K562 (cell line): ENCODE data around the gene NPM1. TPM values are rescaled to one million over a fixed set of nuclear protein-coding genes. Genes with fewer than 3 reads are reported as not detected.

Experiments used
- ATAC-seq: fragments of 200-7000 bp; cut with Tn5 transposase; 3 replicates; pipeline ENCODE4 v1.9.1; 2020; ENCODE audit warnings: moderate library complexity
- BruUV-seq: library from RNA; stranded (reverse); fragments of 400-500 nt; replicated peaks from 2 replicates; lab custom pipeline; 2021; lab: Mats Ljungman, UMichigan
- CTCF ChIA-PET: fragments of 300-600 bp; formaldehyde crosslinking; extraction: SDS; loops from one replicate; lab custom pipeline; 2021; ENCODE audit warnings: low intra/inter-chr PET ratio; lab: Yijun Ruan, JAX
- POLR2A ChIA-PET: fragments of 300-600, 350-650 bp; sonication (Branson Sonifier 250); formaldehyde crosslinking; extraction: SDS; loops from one replicate; lab custom pipeline; 2021; ENCODE audit warnings: antibody characterized with exemption, inconsistent platforms; lab: Yijun Ruan, JAX
- DNase-seq, 4 experiments: peaks; one replicate each; pipeline versions ENCODE4 v3.0.0 to v3.0.0-alpha.2; 2011 to 2018; ENCODE audit warnings: low spot score in 3 of 4, mixed read lengths in 3 of 4; ENCODE audit errors: extremely low read depth in 1 of 4
- FAIRE-seq: peaks from 2 replicates; lab custom pipeline; 2011; peaks lifted over from hg19 to GRCh38; lab: Jason Lieb, UNC
- H2AFZ ChIP-seq: 2 replicates; pipeline ENCODE4 v1.6.0; 2011; ENCODE audit warnings: low read depth, low read length, control low read depth, inconsistent platforms
- H3K27ac ChIP-seq: fragments of 200-600 bp; 3 replicates; pipeline ENCODE4 v1.8.0; 2011; ENCODE audit warnings: low read depth, mild to moderate bottlenecking, control low read depth, inconsistent platforms, low read length, moderate library complexity, mixed read lengths; ENCODE audit errors: extremely low read depth
- H3K27me3 ChIP-seq, 2 experiments: fragments of 300-600 bp in 1 of 2; 2 replicates in 1 of 2; 3 replicates in 1 of 2; pipeline versions ENCODE4 v1.6.0 to v1.8.0; 2011; ENCODE audit warnings: inconsistent platforms in 2 of 2, low read length in 2 of 2, mild to moderate bottlenecking in 1 of 2, mixed read lengths in 1 of 2, moderate library complexity in 1 of 2; ENCODE audit not compliant: control insufficient read depth in 2 of 2, insufficient read depth in 2 of 2
- H3K36me3 ChIP-seq: fragments of 300-600 bp; 3 replicates; pipeline ENCODE4 v1.8.0; 2011; ENCODE audit warnings: mild to moderate bottlenecking, low read length, inconsistent platforms; ENCODE audit not compliant: control insufficient read depth, insufficient read depth
- H3K4me1 ChIP-seq, 2 experiments: fragments of 200-600 bp in 1 of 2; replicated peaks in 1 of 2; 2 replicates in 1 of 2; 3 replicates in 1 of 2; pipeline versions ENCODE4 v1.5.1 to v1.8.0; 2011; ENCODE audit warnings: inconsistent platforms in 2 of 2, low read length in 2 of 2, mild to moderate bottlenecking in 1 of 2, mixed read lengths in 1 of 2, moderate library complexity in 1 of 2; ENCODE audit not compliant: control insufficient read depth in 2 of 2, insufficient read depth in 2 of 2
- H3K4me2 ChIP-seq: 2 replicates; pipeline ENCODE4 v1.6.1; 2011; ENCODE audit warnings: low read length, control low read depth, inconsistent platforms, mixed read lengths; ENCODE audit not compliant: insufficient read depth
- H3K4me3 ChIP-seq: fragments of 200-600 bp; sonication (generic), shearing (Covaris generic); 2 replicates; pipeline ENCODE4 v1.5.1; 2016; ENCODE audit warnings: control low read depth, inconsistent platforms
- H3K79me2 ChIP-seq: fragments of 200-600 bp; 3 replicates; pipeline ENCODE4 v1.8.0; 2011; ENCODE audit warnings: low read length, inconsistent platforms; ENCODE audit not compliant: control insufficient read depth, insufficient read depth
- H3K9ac ChIP-seq, 2 experiments: 2 replicates each; pipeline versions ENCODE4 v1.6.0 to v1.6.1; 2011; ENCODE audit warnings: low read depth in 2 of 2, low read length in 2 of 2, control low read depth in 1 of 2, inconsistent platforms in 1 of 2, mild to moderate bottlenecking in 1 of 2, mixed read lengths in 1 of 2; ENCODE audit not compliant: insufficient read depth in 1 of 2
- H3K9me1 ChIP-seq: one replicate; pipeline ENCODE4 v1.6.0; 2011; ENCODE audit warnings: inconsistent platforms, mild to moderate bottlenecking, low read length, moderate library complexity; ENCODE audit not compliant: control insufficient read depth, insufficient read depth
- H3K9me3 ChIP-seq: replicated peaks from 2 replicates; pipeline ENCODE4 v1.5.1; 2011; ENCODE audit warnings: low read depth, low read length, inconsistent platforms; ENCODE audit not compliant: control insufficient read depth, insufficient read depth
- H4K20me1 ChIP-seq: replicated peaks from 2 replicates; pipeline ENCODE4 v1.6.1; 2011; ENCODE audit warnings: low read length, inconsistent platforms, mixed read lengths; ENCODE audit not compliant: control insufficient read depth, insufficient read depth
- ADNP ChIP-seq: fragments of 200-800 bp; sonication (Bioruptor generic); IDR thresholded peaks from 2 replicates; pipeline ENCODE4 v1.6.1; 2016; ENCODE audit warnings: missing genetic modification characterization, missing compliant biosample characterization
- BCL6 ChIP-seq: fragments of 250-450 bp; sonication (Bioruptor Pico); IDR thresholded peaks from 2 replicates; pipeline ENCODE4 v1.4.0; 2020
- BRD4 ChIP-seq: fragments of 200-600 bp; sonication (generic); IDR thresholded peaks from 2 replicates; pipeline ENCODE4 v1.6.1; 2017; ENCODE audit warnings: inconsistent platforms
- C11orf30 ChIP-seq: fragments of 450-650 bp; IDR thresholded peaks from 2 replicates; pipeline ENCODE4 v1.6.1; 2016; ENCODE audit warnings: low read depth, mild to moderate bottlenecking
- FOXA1 ChIP-seq: fragments of 450-650 bp; IDR thresholded peaks from 2 replicates; pipeline ENCODE4 v1.6.1; 2016; ENCODE audit warnings: mild to moderate bottlenecking, borderline replicate concordance
- KAT2B ChIP-seq: IDR thresholded peaks from one replicate; pipeline ENCODE4 v1.6.1; 2012; ENCODE audit warnings: low read depth, mild to moderate bottlenecking, control low read depth, inconsistent platforms, low read length, moderate library complexity
- KDM1A ChIP-seq, 2 experiments: fragments of 450-650 bp; IDR thresholded peaks; 2 replicates each; pipeline ENCODE4 v1.6.1; 2016; ENCODE audit warnings: mild to moderate bottlenecking in 2 of 2
- MCM7 ChIP-seq, 2 experiments: fragments of 450-650 bp; IDR thresholded peaks; 2 replicates each; pipeline ENCODE4 v1.6.1; 2016 to 2018
- POLR2A ChIP-seq: fragments of 450-650 bp; conservative IDR thresholded peaks from 2 replicates; pipeline ENCODE4 v1.6.1; 2016
- ZBED1 ChIP-seq: IDR thresholded peaks from 2 replicates; pipeline ENCODE4 v1.6.1; 2014
- ZC3H4 ChIP-seq: sonication (generic); formaldehyde crosslinking; IDR thresholded peaks from 2 replicates; pipeline ENCODE4 v1.9.0; 2021; ENCODE audit warnings: missing genetic modification reagents, borderline replicate concordance
- ZKSCAN8 ChIP-seq: fragments of 200-800 bp; sonication (Bioruptor generic); IDR thresholded peaks from 2 replicates; pipeline ENCODE4 v1.6.1; 2016; ENCODE audit warnings: missing genetic modification characterization, missing compliant biosample characterization
- ZNF165 ChIP-seq: fragments of 250-450 bp; sonication (Bioruptor Pico); IDR thresholded peaks from 2 replicates; pipeline ENCODE4 v1.4.0; 2020; ENCODE audit warnings: borderline replicate concordance
- ZNF41 ChIP-seq: fragments of 250-450 bp; sonication (Bioruptor Pico); conservative IDR thresholded peaks from 2 replicates; pipeline ENCODE4 v1.4.0; 2020; ENCODE audit warnings: mild to moderate bottlenecking
- WGBS: fragments of 100-300 bp; shearing (Covaris generic); methylation state at CpG from one replicate; pipeline ENCODE4 v1.1.6; 2016; ENCODE audit warnings: low coverage, mixed read lengths; ENCODE audit not compliant: insufficient coverage; ENCODE audit errors: missing lambda C conversion rate; 5-methylcytosine and 5-hydroxymethylcytosine counted together
- in situ Hi-C: fragments of 300-500 bp; cut with MboI; formaldehyde crosslinking; loops from 4 replicates; pipeline ENCODE4 v1.15.0; 2018; ENCODE audit warnings: inconsistent platforms, mixed read lengths
- intact Hi-C: fragments of 100-400 bp; cut with micrococcal nuclease; formaldehyde crosslinking; loops from 2 replicates; pipeline ENCODE4 v1.14.2; 2022
- polyA plus RNA-seq, 8 experiments: library from polyadenylated mRNA; depleted of rRNA in 4 of 8; stranded (reverse) in 5 of 8; unstranded in 3 of 8; fragments of >200 nt; fragmentation: Nextera tagmentation in 2 of 8; fragmentation: Illumina TruSeq in 1 of 8; extraction: Ambion mirVana in 2 of 8; extraction: Trizol in 1 of 8; gene quantifications; 2 replicates each; pipeline versions ENCODE4 v1.2.1 to v1.2.3, GENCODE V29; 2011 to 2014; ENCODE audit warnings: inconsistent platforms in 1 of 8, missing spikeins in 1 of 8
- total RNA-seq, 7 experiments: library from RNA; depleted of rRNA in 6 of 7; stranded (reverse); fragments of >200 nt in 6 of 7; fragmentation: Illumina TruSeq in 2 of 7; extraction: Trizol in 2 of 7; gene quantifications; 2 replicates each; pipeline versions ENCODE4 v1.2.1 to v1.2.3, GENCODE V29; 2011 to 2021; ENCODE audit warnings: low replicate concordance in 1 of 7
- TF ChIP-seq, protein P1 (sequence below): sonication (generic); formaldehyde crosslinking; IDR thresholded peaks from 2 replicates; pipeline ENCODE4 v1.8.0; 2022; ENCODE audit warnings: mild to moderate bottlenecking, low read depth, missing genetic modification reagents
- TF ChIP-seq, protein P2 (sequence below): IDR thresholded peaks from 2 replicates; pipeline ENCODE4 v1.6.1; 2016; ENCODE audit warnings: missing genetic modification characterization, missing compliant biosample characterization
- TF ChIP-seq, protein P3 (sequence below): sonication (generic); formaldehyde crosslinking; IDR thresholded peaks from 2 replicates; pipeline ENCODE4 v1.8.0; 2022; ENCODE audit warnings: mild to moderate bottlenecking, missing genetic modification reagents
- TF ChIP-seq, protein P4 (sequence below): fragments of 450-650 bp; formaldehyde crosslinking; IDR thresholded peaks from 2 replicates; pipeline ENCODE4 v1.4.0; 2020; ENCODE audit warnings: mild to moderate bottlenecking, mixed read lengths

The NPM1 gene
- total and polyA plus RNA-seq, 9 of the 15 experiments (the other 6 are each of a cell fraction or from before 2014, with no cell fraction given), result 2,438 to 6,909 (median 5,639) TPM

DNA sequence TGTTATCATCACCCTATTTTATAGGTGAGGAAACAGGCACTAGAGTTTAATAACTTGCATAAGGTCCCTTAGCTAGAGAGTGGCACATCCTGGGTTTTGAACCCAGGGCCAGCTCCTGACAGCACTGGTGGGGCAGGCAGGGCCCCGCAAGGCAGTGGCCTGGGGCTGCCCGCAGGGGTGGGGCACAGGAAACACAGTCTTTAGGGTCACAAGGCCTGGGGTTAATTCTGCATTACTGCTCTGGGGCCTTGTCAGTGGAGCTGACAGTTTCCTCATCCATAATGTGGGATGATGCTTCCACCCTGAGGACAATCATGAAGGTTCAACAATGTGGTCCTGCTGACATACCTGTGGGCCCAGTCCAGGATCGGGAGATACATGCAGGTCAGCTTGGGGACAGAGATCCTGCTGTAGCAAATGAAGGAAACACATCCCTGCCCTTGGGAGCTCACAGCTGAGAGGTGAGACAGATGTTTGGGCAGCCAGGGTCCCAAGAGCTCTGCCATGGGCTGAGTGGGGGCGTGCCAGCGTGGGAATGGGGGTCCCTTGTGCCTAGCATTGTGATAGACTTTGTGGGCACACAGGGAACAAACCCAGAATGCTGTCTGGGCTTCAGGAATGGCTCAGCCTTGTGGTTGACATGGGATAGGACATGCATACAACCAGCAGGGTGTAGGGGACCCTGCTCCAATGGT, 46.5 kb downstream of the NPM1 start (continued):
- TF ChIP-seq, protein P1, sequence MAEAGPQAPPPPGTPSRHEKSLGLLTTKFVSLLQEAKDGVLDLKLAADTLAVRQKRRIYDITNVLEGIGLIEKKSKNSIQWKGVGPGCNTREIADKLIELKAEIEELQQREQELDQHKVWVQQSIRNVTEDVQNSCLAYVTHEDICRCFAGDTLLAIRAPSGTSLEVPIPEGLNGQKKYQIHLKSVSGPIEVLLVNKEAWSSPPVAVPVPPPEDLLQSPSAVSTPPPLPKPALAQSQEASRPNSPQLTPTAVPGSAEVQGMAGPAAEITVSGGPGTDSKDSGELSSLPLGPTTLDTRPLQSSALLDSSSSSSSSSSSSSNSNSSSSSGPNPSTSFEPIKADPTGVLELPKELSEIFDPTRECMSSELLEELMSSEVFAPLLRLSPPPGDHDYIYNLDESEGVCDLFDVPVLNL, result no peak
- TF ChIP-seq ZNF165 (CRISPR knock-in tag), result no peak

DNA sequence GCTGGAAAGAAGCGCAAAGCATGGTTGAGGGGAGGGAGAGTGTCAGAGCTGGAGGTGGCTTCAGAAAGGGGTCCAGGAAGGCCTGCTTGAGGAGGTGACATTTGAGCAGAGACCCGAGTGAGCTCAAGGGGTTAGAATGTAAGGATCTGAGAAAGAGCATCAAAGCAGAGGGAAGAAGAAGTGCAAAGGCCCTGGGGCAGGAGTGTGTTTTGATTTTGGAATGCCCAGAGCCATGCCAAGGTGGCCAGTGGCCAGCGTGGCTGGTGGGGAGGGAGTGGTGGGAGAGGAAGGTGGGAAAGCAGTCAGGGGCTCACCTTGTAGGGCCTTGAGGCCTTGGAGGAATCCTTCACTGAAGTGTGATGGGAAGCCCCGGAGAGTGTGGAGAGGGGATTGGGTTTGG, 47.2 kb downstream of the NPM1 start:
- Histone ChIP-seq H4K20me1 (0 out of 2 replicates have a peak, but pooled peaks cover 7% of the 10 kb centered on the region), H3K4me2 (no peak overlapping the region), H3K79me2 (no peaks in the 10 kb centered on the region), H3K36me3 (no peaks in the 10 kb centered on the region), H3K9me1 (no peaks in the 10 kb centered on the region), H3K4me1 (peaks cover 5 to 18% of the 10 kb centered on the region in 2 experiments; a peak in 3 of 5 replicates), H3K4me3 (no peak overlapping the region), H3K27me3 (peaks cover 0 to 12% of the 10 kb centered on the region in 2 experiments; a peak in 3 of 5 replicates), H3K9ac (no peak overlapping the region), H2AFZ (no peak overlapping the region), H3K27ac (no peak overlapping the region), H3K9me3 (no peaks in the 10 kb centered on the region)
- no peak for FAIRE-seq
- intact Hi-C loops, result no loop called here
- ATAC-seq, result no peak
- WGBS, result 27% methylated on average over 3 of the region's 4 CpGs
- in situ Hi-C loops, result no loop called here
- BruUV-seq, result no TSS peak
- DNase-seq, result no peak
- POLR2A ChIA-PET, result interaction anchor here (0.8 to 1.1 kb wide), 2 partner anchors 14 to 17 kb away, joined by 3 to 4 read pairs; no protein-coding TSS in a partner anchor
- CTCF ChIA-PET, result no interaction called here
- TF ChIP-seq ZKSCAN8 (CRISPR knock-in tag) (no peak), POLR2A (no peak), ADNP (tag) (no peak), BRD4 (no peak), ZNF41 (CRISPR knock-in tag) (no peak), ZBED1 (no peak), FOXA1 (no peak), ZC3H4 (CRISPR knock-in tag) (no peak), BCL6 (CRISPR knock-in tag) (no peak), KAT2B (no peak), C11orf30 (no peak), MCM7 (IDR thresholded peaks at IDR 0.05) (no peak), KDM1A (IDR thresholded peaks at IDR 0.05) (no peak)
- TF ChIP-seq, protein P2, sequence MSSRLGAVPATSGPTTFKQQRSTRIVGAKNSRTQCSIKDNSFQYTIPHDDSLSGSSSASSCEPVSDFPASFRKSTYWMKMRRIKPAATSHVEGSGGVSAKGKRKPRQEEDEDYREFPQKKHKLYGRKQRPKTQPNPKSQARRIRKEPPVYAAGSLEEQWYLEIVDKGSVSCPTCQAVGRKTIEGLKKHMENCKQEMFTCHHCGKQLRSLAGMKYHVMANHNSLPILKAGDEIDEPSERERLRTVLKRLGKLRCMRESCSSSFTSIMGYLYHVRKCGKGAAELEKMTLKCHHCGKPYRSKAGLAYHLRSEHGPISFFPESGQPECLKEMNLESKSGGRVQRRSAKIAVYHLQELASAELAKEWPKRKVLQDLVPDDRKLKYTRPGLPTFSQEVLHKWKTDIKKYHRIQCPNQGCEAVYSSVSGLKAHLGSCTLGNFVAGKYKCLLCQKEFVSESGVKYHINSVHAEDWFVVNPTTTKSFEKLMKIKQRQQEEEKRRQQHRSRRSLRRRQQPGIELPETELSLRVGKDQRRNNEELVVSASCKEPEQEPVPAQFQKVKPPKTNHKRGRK, result no peak
- TF ChIP-seq, protein P3, sequence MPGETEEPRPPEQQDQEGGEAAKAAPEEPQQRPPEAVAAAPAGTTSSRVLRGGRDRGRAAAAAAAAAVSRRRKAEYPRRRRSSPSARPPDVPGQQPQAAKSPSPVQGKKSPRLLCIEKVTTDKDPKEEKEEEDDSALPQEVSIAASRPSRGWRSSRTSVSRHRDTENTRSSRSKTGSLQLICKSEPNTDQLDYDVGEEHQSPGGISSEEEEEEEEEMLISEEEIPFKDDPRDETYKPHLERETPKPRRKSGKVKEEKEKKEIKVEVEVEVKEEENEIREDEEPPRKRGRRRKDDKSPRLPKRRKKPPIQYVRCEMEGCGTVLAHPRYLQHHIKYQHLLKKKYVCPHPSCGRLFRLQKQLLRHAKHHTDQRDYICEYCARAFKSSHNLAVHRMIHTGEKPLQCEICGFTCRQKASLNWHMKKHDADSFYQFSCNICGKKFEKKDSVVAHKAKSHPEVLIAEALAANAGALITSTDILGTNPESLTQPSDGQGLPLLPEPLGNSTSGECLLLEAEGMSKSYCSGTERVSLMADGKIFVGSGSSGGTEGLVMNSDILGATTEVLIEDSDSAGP (CRISPR knock-in tag), result no peak
- TF ChIP-seq, protein P4, sequence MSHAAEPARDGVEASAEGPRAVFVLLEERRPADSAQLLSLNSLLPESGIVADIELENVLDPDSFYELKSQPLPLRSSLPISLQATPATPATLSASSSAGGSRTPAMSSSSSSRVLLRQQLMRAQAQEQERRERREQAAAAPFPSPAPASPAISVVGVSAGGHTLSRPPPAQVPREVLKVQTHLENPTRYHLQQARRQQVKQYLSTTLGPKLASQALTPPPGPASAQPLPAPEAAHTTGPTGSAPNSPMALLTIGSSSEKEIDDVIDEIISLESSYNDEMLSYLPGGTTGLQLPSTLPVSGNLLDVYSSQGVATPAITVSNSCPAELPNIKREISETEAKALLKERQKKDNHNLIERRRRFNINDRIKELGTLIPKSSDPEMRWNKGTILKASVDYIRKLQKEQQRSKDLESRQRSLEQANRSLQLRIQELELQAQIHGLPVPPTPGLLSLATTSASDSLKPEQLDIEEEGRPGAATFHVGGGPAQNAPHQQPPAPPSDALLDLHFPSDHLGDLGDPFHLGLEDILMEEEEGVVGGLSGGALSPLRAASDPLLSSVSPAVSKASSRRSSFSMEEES (CRISPR knock-in tag), result no peak
